HK-2 (cell line): ENCODE measurements around the gene TBCEL.

Experiments used
- DNase-seq: peaks from one replicate; pipeline ENCODE4 v3.0.0-alpha.2; 2018; ENCODE audit not compliant: unreplicated experiment

The TBCEL gene

GRCh38 chr11:121138259-121138658 is 114.4 kb downstream of the TBCEL start:
- no peak for DNase-seq

GRCh38 chr11:121140369-121140768 is 116.5 kb downstream of the TBCEL start:
- DNase-seq: no peak
